Breast epithelium (tissue), 4 donors: ENCODE measurements around the gene GARRE1. TPM values are rescaled to one million over a fixed set of nuclear protein-coding genes. Genes with fewer than 3 reads are reported as not detected.

Experiments used
- DNase-seq, 2 donors: peaks; one replicate each; pipeline ENCODE4 v3.0.0-alpha.2; 2019; ENCODE audit warnings: low spot score in 2 of 2
- H3K27ac ChIP-seq, 2 donors: fragments of 200-600 bp; sonication (generic) in 1 of 2; one replicate each; pipeline ENCODE4 v1.5.1; 2016 to 2019; ENCODE audit warnings: mild to moderate bottlenecking in 1 of 2
- H3K27me3 ChIP-seq, 2 donors: fragments of 200-600 bp; sonication (generic) in 1 of 2; one replicate each; pipeline versions ENCODE4 v1.5.1 to v1.6.0; 2017 to 2019; ENCODE audit warnings: control low read depth in 1 of 2, mild to moderate bottlenecking in 1 of 2
- H3K36me3 ChIP-seq: fragments of 200-600 bp; one replicate; pipeline ENCODE4 v1.5.1; 2019
- H3K4me1 ChIP-seq, 2 donors: fragments of 200-600 bp; sonication (generic); one replicate each; pipeline ENCODE4 v1.5.1; 2016 to 2019; ENCODE audit warnings: control low read depth in 1 of 2
- H3K4me3 ChIP-seq, 3 donors: fragments of 200-600 bp; sonication (generic); 1 replicate in 2 of 3; 2 replicates in 1 of 3; pipeline ENCODE4 v1.5.1; 2016 to 2019; ENCODE audit warnings: mild to moderate bottlenecking in 3 of 3, moderate library complexity in 2 of 3
- H3K9me3 ChIP-seq, 2 donors: fragments of 200-600 bp; sonication (generic) in 1 of 2; one replicate each; pipeline ENCODE4 v1.5.1; 2016 to 2019; ENCODE audit warnings: control low read depth in 1 of 2
- POLR2A ChIP-seq: fragments of 450-650 bp; IDR thresholded peaks from one replicate; pipeline ENCODE4 v1.6.1; 2016; ENCODE audit warnings: antibody characterized with exemption, mild to moderate bottlenecking, moderate library complexity
- POLR2AphosphoS5 ChIP-seq, 3 donors: sonication (generic); formaldehyde crosslinking; IDR thresholded peaks; one replicate each; pipeline ENCODE4 v1.6.1; 2017; ENCODE audit warnings: antibody characterized with exemption in 3 of 3
- intact Hi-C: fragments of 100-400 bp; cut with DNase I; formaldehyde crosslinking; loops from one replicate; pipeline ENCODE4 v1.15.1; 2023; ENCODE audit warnings: low total_unique reads
- total RNA-seq, 3 donors: library from RNA; depleted of rRNA; stranded (reverse); fragments of >200 nt; gene quantifications; one replicate each; pipeline ENCODE4 v1.1.0, GENCODE V29; 2016
- TF ChIP-seq, protein P1 (sequence below), 3 donors: fragments of 450-650 bp; IDR thresholded peaks; one replicate each; pipeline ENCODE4 v1.5.1; 2016 to 2017; ENCODE audit warnings: antibody characterized with exemption in 3 of 3, mild to moderate bottlenecking in 3 of 3, moderate library complexity in 3 of 3

The GARRE1 gene
- total RNA-seq, 3 donors from 2014 or later: 21.0 to 43.9 (median 25.2) TPM

DNA sequence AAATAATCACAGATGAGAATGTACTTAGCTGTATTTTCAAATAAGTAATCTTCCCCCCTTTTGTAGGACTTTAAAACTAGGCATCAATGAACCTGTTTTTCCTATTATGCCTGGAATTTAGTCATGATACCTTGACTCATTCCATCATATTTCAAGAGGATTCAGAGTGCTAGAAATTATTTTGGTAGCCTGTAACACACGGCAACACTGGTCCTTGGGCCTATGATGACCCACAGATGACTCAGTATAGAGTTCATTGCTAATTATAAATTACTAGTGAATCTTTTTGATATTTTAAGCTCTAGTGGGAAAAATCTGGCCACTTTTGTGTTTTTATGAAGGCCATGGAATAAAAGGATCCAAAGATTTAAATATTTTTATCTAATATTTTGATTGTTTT, 26.0 kb upstream of the GARRE1 start:
- no peak overlapping the region for H3K27ac ChIP-seq
- no peak overlapping the region for H3K4me3 ChIP-seq
- DNase-seq: no peak
- TF ChIP-seq, protein P1, sequence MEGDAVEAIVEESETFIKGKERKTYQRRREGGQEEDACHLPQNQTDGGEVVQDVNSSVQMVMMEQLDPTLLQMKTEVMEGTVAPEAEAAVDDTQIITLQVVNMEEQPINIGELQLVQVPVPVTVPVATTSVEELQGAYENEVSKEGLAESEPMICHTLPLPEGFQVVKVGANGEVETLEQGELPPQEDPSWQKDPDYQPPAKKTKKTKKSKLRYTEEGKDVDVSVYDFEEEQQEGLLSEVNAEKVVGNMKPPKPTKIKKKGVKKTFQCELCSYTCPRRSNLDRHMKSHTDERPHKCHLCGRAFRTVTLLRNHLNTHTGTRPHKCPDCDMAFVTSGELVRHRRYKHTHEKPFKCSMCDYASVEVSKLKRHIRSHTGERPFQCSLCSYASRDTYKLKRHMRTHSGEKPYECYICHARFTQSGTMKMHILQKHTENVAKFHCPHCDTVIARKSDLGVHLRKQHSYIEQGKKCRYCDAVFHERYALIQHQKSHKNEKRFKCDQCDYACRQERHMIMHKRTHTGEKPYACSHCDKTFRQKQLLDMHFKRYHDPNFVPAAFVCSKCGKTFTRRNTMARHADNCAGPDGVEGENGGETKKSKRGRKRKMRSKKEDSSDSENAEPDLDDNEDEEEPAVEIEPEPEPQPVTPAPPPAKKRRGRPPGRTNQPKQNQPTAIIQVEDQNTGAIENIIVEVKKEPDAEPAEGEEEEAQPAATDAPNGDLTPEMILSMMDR (IDR thresholded peaks at IDR 0.05): no peak
- no peak for TF ChIP-seq POLR2AphosphoS5 (IDR thresholded peaks at IDR 0.05)
- TF ChIP-seq POLR2A: no peak
- peaks cover 12% of the 10 kb centered on the region for H3K36me3 ChIP-seq
- no peaks in the 10 kb centered on the region for H3K4me1 ChIP-seq
- H3K27me3 ChIP-seq: no peaks in the 10 kb centered on the region
- intact Hi-C loops: no loop called here
- no peaks in the 10 kb centered on the region for H3K9me3 ChIP-seq

DNA sequence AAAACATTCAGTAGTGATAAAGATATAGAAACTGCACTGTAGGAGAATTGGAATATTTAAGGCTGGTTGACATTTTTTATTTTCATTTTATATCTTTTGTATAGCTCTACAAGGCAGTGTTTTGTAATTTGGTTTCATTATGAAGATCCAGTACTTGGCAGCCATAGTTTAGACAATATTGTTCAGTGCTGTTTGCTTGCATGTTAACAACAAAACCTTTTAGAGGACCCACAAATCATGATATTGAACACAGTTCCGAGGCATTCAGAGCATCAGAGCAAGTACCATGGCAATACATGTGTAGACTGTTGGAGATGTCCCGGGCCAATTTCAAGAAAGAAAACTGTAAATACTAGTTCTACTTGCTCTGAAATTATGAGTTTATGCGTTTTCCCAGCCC, 25.6 kb upstream of the GARRE1 start:
- TF ChIP-seq POLR2AphosphoS5 (IDR thresholded peaks at IDR 0.05) (no peak), POLR2A (no peak)
- TF ChIP-seq, protein P1 (IDR thresholded peaks at IDR 0.05): no peak
- no peak for DNase-seq
- Histone ChIP-seq H3K36me3 (peaks cover 12% of the 10 kb centered on the region), H3K4me3 (no peak overlapping the region), H3K9me3 (no peaks in the 10 kb centered on the region), H3K4me1 (no peaks in the 10 kb centered on the region), H3K27ac (no peak overlapping the region), H3K27me3 (no peaks in the 10 kb centered on the region)
- intact Hi-C loops: no loop called here

DNA sequence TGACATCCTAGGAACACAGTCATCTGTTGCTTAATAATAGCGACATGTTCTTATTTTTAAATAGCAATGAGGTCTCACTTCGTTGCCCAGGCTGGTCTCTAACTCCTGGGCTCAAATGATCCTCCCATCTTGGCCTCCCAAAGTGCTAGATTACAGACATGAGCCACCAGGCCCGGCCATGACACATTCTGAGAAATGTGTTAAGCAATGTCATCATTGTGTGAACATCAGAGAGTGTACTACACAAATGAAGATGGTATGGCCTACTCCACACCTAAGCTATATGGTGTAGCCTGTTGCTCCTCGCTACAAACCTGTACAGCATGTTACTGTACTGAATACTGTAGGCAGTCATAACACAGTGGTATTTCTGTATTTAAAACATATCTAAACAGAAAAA, 24.6 kb upstream of the GARRE1 start:
- intact Hi-C loops: no loop called here
- no peak overlapping the region for H3K4me3 ChIP-seq
- no peak for DNase-seq
- H3K4me1 ChIP-seq: no peaks in the 10 kb centered on the region
- peaks cover 7% of the 10 kb centered on the region for H3K36me3 ChIP-seq
- no peak overlapping the region for H3K27ac ChIP-seq
- no peak for TF ChIP-seq POLR2A
- TF ChIP-seq POLR2AphosphoS5 (IDR thresholded peaks at IDR 0.05): no peak
- no peaks in the 10 kb centered on the region for H3K9me3 ChIP-seq
- no peaks in the 10 kb centered on the region for H3K27me3 ChIP-seq

GRCh38 chr19:34230820-34231219, 23.5 kb upstream of the GARRE1 start:
- Histone ChIP-seq H3K27ac (no peak overlapping the region), H3K36me3 (peaks cover 6% of the 10 kb centered on the region), H3K4me1 (no peaks in the 10 kb centered on the region), H3K9me3 (no peaks in the 10 kb centered on the region), H3K27me3 (no peaks in the 10 kb centered on the region), H3K4me3 (no peak overlapping the region)
- intact Hi-C loops: no loop called here
- DNase-seq: no peak
- TF ChIP-seq, protein P1 (IDR thresholded peaks at IDR 0.05): no peak

DNA sequence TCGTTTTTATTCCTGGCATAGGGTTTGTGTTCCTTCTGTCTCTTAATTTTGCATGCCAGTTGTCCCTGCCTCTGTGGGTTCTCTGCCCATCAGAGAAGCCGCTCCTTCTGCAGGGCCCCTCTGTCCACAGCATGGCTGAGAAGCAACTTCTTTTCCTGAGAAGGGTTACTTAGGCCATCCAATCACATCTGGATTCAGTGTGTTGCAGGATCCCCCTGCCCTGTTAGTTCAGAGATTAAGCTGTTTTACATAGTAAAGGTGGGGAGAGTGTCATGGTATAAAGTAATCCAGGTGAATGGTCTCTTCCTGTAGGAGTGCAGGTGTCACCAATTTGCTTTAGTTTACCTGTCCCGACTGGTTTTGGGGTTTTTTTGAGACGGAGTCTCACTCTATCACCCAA, 22.9 kb upstream of the GARRE1 start:
- intact Hi-C loops: no loop called here
- Histone ChIP-seq H3K4me1 (no peaks in the 10 kb centered on the region), H3K27me3 (no peaks in the 10 kb centered on the region), H3K4me3 (no peak overlapping the region), H3K27ac (peak overlapping the region; percentile 54 to 82), H3K36me3 (peaks cover 6% of the 10 kb centered on the region), H3K9me3 (no peaks in the 10 kb centered on the region)
- no peak for TF ChIP-seq POLR2A
- no peak for TF ChIP-seq POLR2AphosphoS5 (IDR thresholded peaks at IDR 0.05)
- TF ChIP-seq, protein P1 (IDR thresholded peaks at IDR 0.05): no peak
- DNase-seq: no peak
